ENCODE measurements around the gene CDH11.

Gene CDH11

DNA sequence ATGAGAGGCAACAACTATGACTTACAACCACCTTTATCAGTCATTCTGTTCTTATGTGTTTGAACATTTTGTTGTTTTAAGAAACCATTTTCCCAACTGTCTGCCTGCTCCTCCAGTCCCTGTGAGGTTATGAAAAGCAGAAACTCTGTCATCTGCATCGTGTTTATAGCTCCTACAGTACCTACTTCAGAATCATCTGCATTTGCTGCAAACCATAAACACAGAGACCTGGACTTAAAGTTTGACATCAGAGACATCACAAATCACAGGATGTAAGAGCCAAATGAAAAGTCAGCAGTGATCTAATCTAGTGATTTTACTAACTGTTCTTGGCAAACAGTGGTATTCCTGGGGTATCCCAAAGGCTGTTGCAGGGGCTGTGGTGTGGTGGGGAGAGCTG is 55.2 kb downstream of the CDH11 start:
- TF ChIP-seq CTBP1 (IDR thresholded peaks at IDR 0.05; ENCODE audit: borderline replicate concordance) (no peak), TARDBP (IDR thresholded peaks at IDR 0.05) (no peak), L3MBTL2 (conservative IDR thresholded peaks at IDR 0.05) (no peak), NFRKB (IDR thresholded peaks at IDR 0.05) (no peak), FOXM1 (IDR thresholded peaks at IDR 0.05; ENCODE audit: borderline replicate concordance) (no peak), FOXA1 (IDR thresholded peaks at IDR 0.05) (no peak), SP1 (IDR thresholded peaks at IDR 0.05) (no peak), FOXK2 (IDR thresholded peaks at IDR 0.05) (no peak), BHLHE40 (IDR thresholded peaks at IDR 0.05; ENCODE audit: borderline replicate concordance) (no peak), ELF4 (IDR thresholded peaks at IDR 0.05) (no peak), LEF1 (IDR thresholded peaks at IDR 0.05; ENCODE audit: borderline replicate concordance) (no peak), HDGF (IDR thresholded peaks at IDR 0.05; ENCODE audit: borderline replicate concordance) (no peak), ZNF384 (IDR thresholded peaks at IDR 0.05) (no peak), SUZ12 (IDR thresholded peaks at IDR 0.05) (no peak)
- TF ChIP-seq, protein P1, sequence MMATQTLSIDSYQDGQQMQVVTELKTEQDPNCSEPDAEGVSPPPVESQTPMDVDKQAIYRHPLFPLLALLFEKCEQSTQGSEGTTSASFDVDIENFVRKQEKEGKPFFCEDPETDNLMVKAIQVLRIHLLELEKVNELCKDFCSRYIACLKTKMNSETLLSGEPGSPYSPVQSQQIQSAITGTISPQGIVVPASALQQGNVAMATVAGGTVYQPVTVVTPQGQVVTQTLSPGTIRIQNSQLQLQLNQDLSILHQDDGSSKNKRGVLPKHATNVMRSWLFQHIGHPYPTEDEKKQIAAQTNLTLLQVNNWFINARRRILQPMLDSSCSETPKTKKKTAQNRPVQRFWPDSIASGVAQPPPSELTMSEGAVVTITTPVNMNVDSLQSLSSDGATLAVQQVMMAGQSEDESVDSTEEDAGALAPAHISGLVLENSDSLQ (IDR thresholded peaks at IDR 0.05) = no peak
- no peak for DNase-seq (ENCODE audit: extremely low spot score)
- ChIA-PET CTCF (no interaction called here), POLR2A (no interaction called here)

DNA sequence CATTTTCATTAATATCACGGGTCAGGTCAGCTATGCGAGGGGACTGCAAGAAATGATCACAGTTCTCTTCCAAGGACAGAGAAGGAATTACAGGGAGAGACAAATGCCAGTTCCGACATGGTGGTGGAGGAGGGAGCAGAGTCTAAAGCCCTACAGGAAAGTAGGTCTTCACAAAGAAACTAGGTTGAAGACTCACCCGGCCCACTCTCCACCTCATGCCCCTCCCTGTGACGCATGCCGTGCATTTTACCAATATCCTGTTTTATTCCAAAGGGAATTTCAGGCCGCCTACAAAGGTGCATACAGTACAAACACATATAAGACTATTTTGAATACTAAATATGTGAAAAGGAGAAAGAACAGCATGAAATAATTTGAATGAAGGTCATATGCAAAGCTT is 56.8 kb downstream of the CDH11 start:
- no peak for DNase-seq (ENCODE audit: extremely low spot score)
- POLR2A ChIA-PET = no interaction called here
- TF ChIP-seq, protein P1 (IDR thresholded peaks at IDR 0.05) = no peak
- TF ChIP-seq ZNF384 (IDR thresholded peaks at IDR 0.05) = no peak
- no peak for TF ChIP-seq LEF1 (IDR thresholded peaks at IDR 0.05; ENCODE audit: borderline replicate concordance)
- no peak for TF ChIP-seq HDGF (IDR thresholded peaks at IDR 0.05; ENCODE audit: borderline replicate concordance)
- no peak for TF ChIP-seq L3MBTL2 (conservative IDR thresholded peaks at IDR 0.05)
- TF ChIP-seq NFRKB (IDR thresholded peaks at IDR 0.05) = no peak
- no peak for TF ChIP-seq SUZ12 (IDR thresholded peaks at IDR 0.05)
- CTCF ChIA-PET = no interaction called here

DNA sequence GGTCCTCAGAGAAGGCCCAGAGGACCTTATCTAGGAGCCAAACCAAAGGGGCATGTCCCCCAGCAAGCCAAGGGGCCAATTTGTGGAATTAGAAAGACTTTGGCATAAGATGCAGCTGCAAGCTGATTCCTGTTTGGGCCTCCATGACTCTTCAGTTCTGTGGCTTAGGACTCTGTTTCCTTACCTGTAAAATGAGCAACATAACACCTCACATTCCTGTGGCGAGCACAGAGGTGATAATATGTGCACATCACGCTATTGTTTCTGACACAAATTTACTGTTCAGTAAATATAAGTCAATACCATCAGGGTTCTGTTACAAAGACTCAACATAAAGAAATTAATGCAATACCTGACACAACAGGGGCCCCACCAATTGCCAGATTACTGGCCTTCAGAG is 57.7 kb downstream of the CDH11 start:
- CTCF ChIA-PET = no interaction called here
- no peak for TF ChIP-seq ZNF384 (IDR thresholded peaks at IDR 0.05)
- no peak for DNase-seq (ENCODE audit: extremely low spot score)
- POLR2A ChIA-PET = no interaction called here

DNA sequence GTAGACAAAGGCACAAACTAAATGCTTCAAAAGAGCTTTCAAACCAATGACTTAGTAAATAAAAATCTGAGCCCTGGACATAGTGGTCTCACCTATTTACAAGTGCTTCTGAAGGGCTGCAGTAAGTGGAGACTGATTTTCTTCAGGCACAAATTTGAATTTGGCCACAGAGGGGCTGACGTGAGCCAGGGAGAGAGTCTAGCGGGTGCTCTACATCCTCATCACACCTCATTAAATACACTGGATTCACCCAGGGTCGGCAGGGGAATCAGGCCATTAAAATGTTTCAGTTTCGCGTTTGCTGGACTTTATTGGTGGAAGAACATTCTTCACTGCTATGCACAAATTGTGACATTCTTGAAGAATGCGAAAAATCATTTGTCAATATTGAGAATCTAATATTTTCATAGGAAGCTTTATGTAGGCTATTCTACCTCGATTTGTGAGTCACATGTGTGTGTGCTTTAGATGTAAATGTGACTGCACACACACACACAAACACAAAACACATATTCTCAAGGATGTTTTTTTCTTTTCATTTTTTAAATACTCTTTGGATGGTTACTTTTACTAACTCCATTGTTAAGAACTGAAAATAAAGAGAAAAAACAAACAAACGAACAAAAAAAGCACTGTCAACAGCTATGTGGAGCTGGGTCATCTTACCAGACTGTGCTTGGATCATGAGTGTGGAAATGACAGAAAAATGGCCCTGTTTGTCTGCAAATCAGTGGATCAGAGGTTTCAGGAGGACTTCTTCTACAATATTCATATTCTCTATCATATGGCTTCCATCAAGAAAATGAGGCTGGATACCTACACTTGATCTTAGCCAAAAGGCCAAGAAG is 58.9 kb downstream of the CDH11 start:
- no peak for DNase-seq (ENCODE audit: extremely low spot score)
- CTCF ChIA-PET = no interaction called here
- POLR2A ChIA-PET = no interaction called here
- no peak for TF ChIP-seq FOXM1 (IDR thresholded peaks at IDR 0.05; ENCODE audit: borderline replicate concordance)
- TF ChIP-seq NFRKB (IDR thresholded peaks at IDR 0.05) = no peak
- TF ChIP-seq HDGF (IDR thresholded peaks at IDR 0.05; ENCODE audit: borderline replicate concordance) = no peak
- TF ChIP-seq TARDBP (IDR thresholded peaks at IDR 0.05) = no peak
- no peak for TF ChIP-seq LEF1 (IDR thresholded peaks at IDR 0.05; ENCODE audit: borderline replicate concordance)
- TF ChIP-seq ARNT (IDR thresholded peaks at IDR 0.05) = no peak
- no peak for TF ChIP-seq FOXA1 (IDR thresholded peaks at IDR 0.05)
- TF ChIP-seq FOXK2 (IDR thresholded peaks at IDR 0.05) = no peak
- no peak for TF ChIP-seq SUZ12 (IDR thresholded peaks at IDR 0.05)
- TF ChIP-seq SP1 (IDR thresholded peaks at IDR 0.05) = no peak
- TF ChIP-seq CTBP1 (IDR thresholded peaks at IDR 0.05; ENCODE audit: borderline replicate concordance) = no peak
- TF ChIP-seq BHLHE40 (IDR thresholded peaks at IDR 0.05; ENCODE audit: borderline replicate concordance) = no peak
- TF ChIP-seq ELF4 (IDR thresholded peaks at IDR 0.05) = no peak
- no peak for TF ChIP-seq ZNF384 (IDR thresholded peaks at IDR 0.05)

DNA sequence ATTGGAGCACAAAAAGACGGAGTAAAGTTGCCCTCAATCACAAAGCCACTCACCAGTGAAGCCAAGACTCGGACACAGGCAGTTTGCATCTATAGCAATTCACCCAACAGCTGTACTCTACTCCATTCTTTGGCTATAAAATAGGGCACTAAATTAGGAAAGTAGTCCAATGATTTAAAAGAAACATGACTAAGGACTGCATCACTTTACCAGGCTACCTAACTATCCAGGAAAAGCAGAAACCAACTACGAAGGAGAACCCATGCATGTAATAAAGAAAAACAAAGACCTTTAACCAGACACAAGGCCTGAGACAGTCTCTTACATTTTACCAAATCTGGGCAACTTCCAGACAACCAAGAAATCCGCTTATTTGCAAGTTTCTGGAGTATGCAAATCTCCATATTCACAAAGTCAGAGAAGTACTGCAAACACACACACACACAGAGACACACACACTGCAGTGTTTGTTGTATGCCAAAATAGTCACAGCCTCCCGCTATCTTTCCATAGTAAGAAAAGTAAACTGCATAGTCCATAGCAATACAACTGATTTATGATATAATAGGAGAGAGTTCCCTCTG is 59.8 kb downstream of the CDH11 start:
- TF ChIP-seq HDGF (IDR thresholded peaks at IDR 0.05; ENCODE audit: borderline replicate concordance) (no peak), SUZ12 (IDR thresholded peaks at IDR 0.05) (no peak), SP1 (IDR thresholded peaks at IDR 0.05) (no peak), TARDBP (IDR thresholded peaks at IDR 0.05) (no peak), NFRKB (IDR thresholded peaks at IDR 0.05) (no peak), BHLHE40 (IDR thresholded peaks at IDR 0.05; ENCODE audit: borderline replicate concordance) (no peak)
- ChIA-PET CTCF (no interaction called here), POLR2A (no interaction called here)
- no peak for DNase-seq (ENCODE audit: extremely low spot score)

DNA sequence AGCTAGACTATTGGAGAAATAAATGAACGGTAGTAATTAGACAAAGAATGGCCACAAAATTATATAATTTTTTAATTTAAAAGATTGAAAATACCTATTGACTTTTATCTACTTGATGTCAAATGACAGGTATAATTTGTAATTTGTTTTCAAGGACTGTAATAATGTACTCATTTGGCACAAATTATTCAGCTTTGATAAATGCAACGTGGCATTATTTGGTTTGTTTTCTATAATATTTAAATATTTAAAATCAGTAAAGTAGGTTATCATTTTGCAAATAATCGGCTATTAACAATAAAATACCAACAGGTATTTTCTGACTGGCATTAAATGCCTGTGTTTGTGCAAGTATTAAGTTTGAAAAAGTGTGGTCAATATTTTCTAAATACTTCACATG is 60.6 kb downstream of the CDH11 start:
- ChIA-PET POLR2A (no interaction called here), CTCF (no interaction called here)
- no peak for TF ChIP-seq BHLHE40 (IDR thresholded peaks at IDR 0.05; ENCODE audit: borderline replicate concordance)

DNA sequence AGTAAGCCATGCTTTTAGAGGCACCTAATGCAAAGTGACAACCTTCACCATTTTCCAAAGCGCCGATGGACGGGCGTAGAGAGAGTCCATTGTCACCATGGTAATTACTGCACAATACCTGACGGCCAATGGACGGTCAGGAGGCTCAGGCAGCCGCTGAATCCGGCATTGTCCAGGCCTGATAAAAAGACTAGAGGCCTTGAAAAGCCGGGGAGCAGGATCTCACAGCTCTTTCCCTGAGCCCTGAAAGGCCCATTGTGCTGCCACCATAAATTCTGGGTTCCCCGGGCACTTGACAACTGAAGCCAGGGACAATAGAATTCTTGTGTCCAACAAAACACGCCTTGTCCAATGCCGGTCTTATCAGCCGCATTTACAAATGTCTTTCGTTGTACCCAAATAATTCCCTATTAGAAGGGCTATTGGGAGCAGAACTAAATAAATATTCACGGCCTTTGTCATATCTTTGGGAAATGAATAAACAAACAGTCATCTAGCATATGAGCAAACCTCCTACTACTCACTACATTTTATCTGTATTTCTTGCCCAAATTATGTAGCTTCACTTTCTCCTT is 62.4 kb downstream of the CDH11 start:
- no peak for DNase-seq (ENCODE audit: extremely low spot score)
- ChIA-PET POLR2A (no interaction called here), CTCF (no interaction called here)
- TF ChIP-seq FOXM1 (IDR thresholded peaks at IDR 0.05; ENCODE audit: borderline replicate concordance) = no peak
- no peak for TF ChIP-seq ZNF384 (IDR thresholded peaks at IDR 0.05)
- no peak for TF ChIP-seq ELF4 (IDR thresholded peaks at IDR 0.05)
- TF ChIP-seq HDGF (IDR thresholded peaks at IDR 0.05; ENCODE audit: borderline replicate concordance) = no peak
- no peak for TF ChIP-seq NFRKB (IDR thresholded peaks at IDR 0.05)
- TF ChIP-seq ARNT (IDR thresholded peaks at IDR 0.05) = no peak
- TF ChIP-seq, protein P1 (IDR thresholded peaks at IDR 0.05) = no peak
- TF ChIP-seq SUZ12 (IDR thresholded peaks at IDR 0.05) = no peak
- TF ChIP-seq L3MBTL2 (conservative IDR thresholded peaks at IDR 0.05) = no peak
- TF ChIP-seq TARDBP (IDR thresholded peaks at IDR 0.05) = no peak
- no peak for TF ChIP-seq BHLHE40 (IDR thresholded peaks at IDR 0.05; ENCODE audit: borderline replicate concordance)
- TF ChIP-seq LEF1 (IDR thresholded peaks at IDR 0.05; ENCODE audit: borderline replicate concordance) = no peak
- TF ChIP-seq CTBP1 (IDR thresholded peaks at IDR 0.05; ENCODE audit: borderline replicate concordance) = no peak
- TF ChIP-seq FOXA1 (IDR thresholded peaks at IDR 0.05) = no peak
- no peak for TF ChIP-seq FOXK2 (IDR thresholded peaks at IDR 0.05)
- TF ChIP-seq SP1 (IDR thresholded peaks at IDR 0.05) = no peak

More for the DNA sequence above, 60.6 kb downstream of the CDH11 start:
- no peak for DNase-seq (ENCODE audit: extremely low spot score)

Measured in HEK293T (cell line).